H9 (cell line): Measurements from ENCODE around the gene TTLL9. TPM values are rescaled to one million over a fixed set of nuclear protein-coding genes. Genes with fewer than 3 reads are reported as not detected.

ENCODE experiments used
- DNase-seq: peaks from one replicate; pipeline ENCODE4 v3.0.0-alpha.2; 2017
- H2AFZ ChIP-seq: one replicate; pipeline ENCODE4 v1.6.1; 2013; ENCODE audit warnings: mild to moderate bottlenecking, low read length, control low read depth, moderate library complexity
- H2AK5ac ChIP-seq: 2 replicates; pipeline ENCODE4 v1.6.1; 2013; ENCODE audit warnings: low read length, control low read depth, mixed read lengths; ENCODE audit not compliant: insufficient read length
- H2BK120ac ChIP-seq: one replicate; pipeline ENCODE4 v1.6.1; 2013; ENCODE audit warnings: low read depth, mild to moderate bottlenecking, low read length, control low read depth, inconsistent platforms; ENCODE audit not compliant: poor library complexity, severe bottlenecking
- H2BK12ac ChIP-seq: 2 replicates; pipeline ENCODE4 v1.6.1; 2013; ENCODE audit warnings: low read length, control low read depth, mixed read lengths, low read depth; ENCODE audit not compliant: insufficient read length
- H2BK15ac ChIP-seq: 2 replicates; pipeline ENCODE4 v1.6.1; 2013; ENCODE audit warnings: low read depth, low read length, control low read depth
- H2BK20ac ChIP-seq: one replicate; pipeline ENCODE4 v1.6.1; 2013; ENCODE audit warnings: low read depth, mild to moderate bottlenecking, low read length, control low read depth, inconsistent platforms; ENCODE audit not compliant: poor library complexity, severe bottlenecking
- H2BK5ac ChIP-seq: 2 replicates; pipeline ENCODE4 v1.6.1; 2013; ENCODE audit warnings: low read length, control low read depth, mixed read lengths; ENCODE audit not compliant: insufficient read length
- H3K14ac ChIP-seq: 2 replicates; pipeline ENCODE4 v1.6.1; 2013; ENCODE audit warnings: low read length, control low read depth; ENCODE audit not compliant: insufficient read depth
- H3K18ac ChIP-seq: 2 replicates; pipeline ENCODE4 v1.6.1; 2013; ENCODE audit warnings: low read depth, mild to moderate bottlenecking, mixed read lengths, low read length, control low read depth; ENCODE audit not compliant: insufficient read length
- H3K23ac ChIP-seq: 2 replicates; pipeline ENCODE4 v1.6.1; 2013; ENCODE audit warnings: low read length, control low read depth, mixed read lengths, low read depth; ENCODE audit not compliant: insufficient read length
- H3K23me2 ChIP-seq: 2 replicates; pipeline ENCODE4 v1.6.1; 2013; ENCODE audit warnings: low read depth, mild to moderate bottlenecking, mixed read lengths, low read length, control low read depth; ENCODE audit not compliant: insufficient read length, poor library complexity, severe bottlenecking
- H3K27ac ChIP-seq: 2 replicates; pipeline ENCODE4 v1.5.1; 2013; ENCODE audit warnings: low read length, control low read depth, mixed read lengths, low read depth; ENCODE audit not compliant: insufficient read length
- H3K27me3 ChIP-seq: 2 replicates; pipeline ENCODE4 v1.6.1; 2013; ENCODE audit warnings: low read length, control low read depth, inconsistent platforms; ENCODE audit not compliant: insufficient read depth
- H3K4ac ChIP-seq: 2 replicates; pipeline ENCODE4 v1.6.1; 2013; ENCODE audit warnings: low read depth, mild to moderate bottlenecking, control low read depth, inconsistent platforms, low read length, moderate library complexity
- H3K4me1 ChIP-seq: 2 replicates; pipeline ENCODE4 v1.6.1; 2013; ENCODE audit warnings: low read length, control low read depth, inconsistent platforms; ENCODE audit not compliant: insufficient read depth
- H3K4me2 ChIP-seq: 2 replicates; pipeline ENCODE4 v1.6.1; 2013; ENCODE audit warnings: low read length, control low read depth, mixed read lengths; ENCODE audit not compliant: insufficient read length, insufficient read depth
- H3K56ac ChIP-seq: 2 replicates; pipeline ENCODE4 v1.6.1; 2013; ENCODE audit warnings: low read depth, mild to moderate bottlenecking, mixed read lengths, low read length, control low read depth; ENCODE audit not compliant: insufficient read length
- H3K79me1 ChIP-seq: 2 replicates; pipeline ENCODE4 v1.6.1; 2013; ENCODE audit warnings: low read depth, mild to moderate bottlenecking, moderate library complexity, low read length, control low read depth, inconsistent platforms; ENCODE audit not compliant: insufficient read depth, poor library complexity, severe bottlenecking
- H3K79me2 ChIP-seq: 2 replicates; pipeline ENCODE4 v1.6.1; 2013; ENCODE audit warnings: low read length, control low read depth, inconsistent platforms; ENCODE audit not compliant: insufficient read depth
- H3K9ac ChIP-seq: 2 replicates; pipeline ENCODE4 v1.6.1; 2013; ENCODE audit warnings: low read length, control low read depth, mixed read lengths; ENCODE audit not compliant: insufficient read length; ENCODE audit errors: extremely low read depth
- H3K9me3 ChIP-seq: one replicate; pipeline ENCODE4 v1.6.1; 2013; ENCODE audit warnings: low read depth, low read length, inconsistent platforms; ENCODE audit not compliant: control insufficient read depth
- H3T11ph ChIP-seq: one replicate; pipeline ENCODE4 v1.6.1; 2013; ENCODE audit warnings: mild to moderate bottlenecking, low read length, control low read depth, inconsistent platforms
- H4K20me1 ChIP-seq: one replicate; pipeline ENCODE4 v1.6.1; 2013; ENCODE audit not compliant: control insufficient read depth, insufficient read length, insufficient read depth
- H4K5ac ChIP-seq: 2 replicates; pipeline ENCODE4 v1.6.1; 2013; ENCODE audit warnings: low read depth, mild to moderate bottlenecking, mixed read lengths, low read length, control low read depth; ENCODE audit not compliant: insufficient read length
- H4K8ac ChIP-seq: replicated peaks from 2 replicates; pipeline ENCODE4 v1.6.1; 2013; ENCODE audit warnings: low read length, control low read depth, mixed read lengths, low read depth; ENCODE audit not compliant: insufficient read length
- H4K91ac ChIP-seq: 2 replicates; pipeline ENCODE4 v1.6.1; 2013; ENCODE audit warnings: low read depth, mild to moderate bottlenecking, moderate library complexity, mixed read lengths, low read length, control low read depth; ENCODE audit not compliant: insufficient read length
- H3K27ac Mint-ChIP-seq, 3 experiments: 2 replicates in 2 of 3; 3 replicates in 1 of 3; pipeline ENCODE4 v1.8.0; 2020 to 2021; ENCODE audit warnings: mixed read lengths in 3 of 3, mild to moderate bottlenecking in 1 of 3, moderate library complexity in 1 of 3
- H3K27me3 Mint-ChIP-seq: 2 replicates; pipeline ENCODE4 v1.8.0; 2021; ENCODE audit warnings: low read depth, mild to moderate bottlenecking, moderate library complexity, mixed read lengths
- H3K36me3 Mint-ChIP-seq, 3 experiments: 2 replicates in 2 of 3; 3 replicates in 1 of 3; pipeline ENCODE4 v1.8.0; 2020 to 2021; ENCODE audit warnings: low read depth in 3 of 3, mixed read lengths in 3 of 3; ENCODE audit not compliant: insufficient read depth in 1 of 3
- H3K4me1 Mint-ChIP-seq, 2 experiments: 2 replicates each; pipeline ENCODE4 v1.8.0; 2020; ENCODE audit warnings: mixed read lengths in 2 of 2
- H3K4me3 Mint-ChIP-seq, 2 experiments: 2 replicates in 1 of 2; 3 replicates in 1 of 2; pipeline ENCODE4 v1.8.0; 2020 to 2021; ENCODE audit warnings: mild to moderate bottlenecking in 2 of 2, mixed read lengths in 2 of 2, moderate library complexity in 1 of 2
- H3K9me3 Mint-ChIP-seq, 2 experiments: 2 replicates in 1 of 2; 3 replicates in 1 of 2; pipeline ENCODE4 v1.8.0; 2020; ENCODE audit warnings: mild to moderate bottlenecking in 2 of 2, mixed read lengths in 2 of 2, moderate library complexity in 1 of 2
- CTCF ChIP-seq: fragments of 200-600 bp; sonication (generic); conservative IDR thresholded peaks from 3 replicates; pipeline ENCODE4 v1.8.0; 2021; ENCODE audit warnings: antibody characterized with exemption, mild to moderate bottlenecking
- whole genome bisulfite sequencing: extraction: QIAGEN DNeasy Blood & Tissue Kit; methylation state at CpG from one replicate; pipeline ENCODE4 v1.1.7; 2013; ENCODE audit warnings: missing lambda C conversion rate, low lambda C conversion rate, mixed read lengths; ENCODE audit not compliant: insufficient read length; ENCODE audit errors: extremely low coverage; 5-methylcytosine and 5-hydroxymethylcytosine counted together
- total RNA-seq: library from RNA; stranded (reverse); gene quantifications from 2 replicates; pipeline ENCODE4 v1.2.1, GENCODE V29; 2021

TTLL9 gene
- total RNA-seq, 1 experiment from 2014 or later: 0.20 TPM

GRCh38 chr20:31833130-31833930, 37.1 kb upstream of the TTLL9 start:
- Histone ChIP-seq H3K23me2 (no peaks in the 10 kb centered on the region), H2AFZ (no peak overlapping the region), H2BK5ac (no peak overlapping the region), H3K27me3 (no peaks in the 10 kb centered on the region), H3K56ac (no peak overlapping the region), H3K79me1 (no peaks in the 10 kb centered on the region), H2BK120ac (no peak overlapping the region), H3K4me1 (no peaks in the 10 kb centered on the region; the same call in 1 of the 2 replicates), H3K4me2 (no peak overlapping the region), H2BK15ac (no peak overlapping the region), H3K23ac (no peak overlapping the region), H4K5ac (no peak overlapping the region), H3K27ac (no peak overlapping the region), H4K8ac (no peak overlapping the region), H3K18ac (no peak overlapping the region), H4K91ac (no peak overlapping the region), H3K79me2 (no peaks in the 10 kb centered on the region), H2AK5ac (no peak overlapping the region), H3K9ac (no peak overlapping the region), H2BK20ac (no peak overlapping the region), H4K20me1 (no peaks in the 10 kb centered on the region), H3K4ac (no peak overlapping the region), H2BK12ac (no peak overlapping the region), H3K9me3 (no peaks in the 10 kb centered on the region), H3T11ph (no peak overlapping the region), H3K14ac (no peak overlapping the region)
- Mint-ChIP-seq H3K4me3 (no peak overlapping the region), H3K9me3 (no peaks in the 10 kb centered on the region), H3K27ac (no peak overlapping the region), H3K27me3 (peaks cover 2% of the 10 kb centered on the region), H3K36me3 (no peaks in the 10 kb centered on the region), H3K4me1 (peaks cover 21 to 23% of the 10 kb centered on the region in 2 experiments)
- peak; percentile 94 for DNase-seq
- no CpG with 5 or more reads among the region's 14 CpGs for WGBS
- TF ChIP-seq CTCF: peak; percentile 98
